HG02938 (cell line): ENCODE data around the gene FLT4.
"Not testable (repeated sequence)": the region's sequence is repeated elsewhere in the genome, so short reads cannot be mapped to it uniquely, and the experiment has no call there.

Source experiments
- ATAC-seq: cut with Tn5 transposase; IDR thresholded peaks from one replicate; pipeline ENCODE4 v1.9.1; 2021; ENCODE audit warnings: mild to moderate bottlenecking, moderate library complexity; ENCODE audit not compliant: unreplicated experiment

The FLT4 gene

DNA sequence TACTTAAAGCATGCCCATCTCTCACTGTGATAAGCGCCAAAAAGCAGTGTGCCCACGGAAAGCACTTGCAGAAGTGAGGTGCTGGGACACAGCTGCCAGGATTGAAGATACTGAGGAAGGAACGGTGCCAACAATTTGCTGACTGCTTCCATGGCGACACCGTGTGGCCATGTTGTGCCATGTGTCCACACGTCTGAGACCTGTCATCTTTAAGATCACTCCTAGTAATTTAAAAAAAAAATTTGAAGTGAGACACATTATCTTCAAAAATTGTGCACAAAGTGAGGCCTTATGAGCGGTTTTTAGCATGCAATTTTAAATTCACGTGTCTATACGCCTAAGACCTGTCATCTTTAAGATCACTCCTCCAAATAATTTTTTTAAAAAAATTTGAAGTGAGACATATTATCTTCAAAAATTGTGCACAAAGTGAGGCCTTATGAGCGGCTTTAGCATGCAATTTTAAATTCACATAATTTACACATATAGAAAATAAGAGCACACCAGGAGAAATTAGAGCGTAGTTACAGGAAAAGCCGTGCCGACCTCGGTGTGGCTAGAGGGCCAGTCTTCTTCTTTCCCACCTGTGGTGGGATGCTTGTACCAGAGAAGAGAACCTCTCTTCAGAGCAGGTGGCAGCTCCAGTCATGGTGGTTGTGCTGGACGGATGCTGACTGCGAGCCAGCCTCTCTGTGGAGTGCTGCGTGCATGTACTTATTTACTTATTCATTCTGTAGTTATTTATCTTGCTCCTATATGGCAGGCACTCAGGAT, 21.4 kb upstream of the FLT4 start:
- no peak for ATAC-seq

DNA sequence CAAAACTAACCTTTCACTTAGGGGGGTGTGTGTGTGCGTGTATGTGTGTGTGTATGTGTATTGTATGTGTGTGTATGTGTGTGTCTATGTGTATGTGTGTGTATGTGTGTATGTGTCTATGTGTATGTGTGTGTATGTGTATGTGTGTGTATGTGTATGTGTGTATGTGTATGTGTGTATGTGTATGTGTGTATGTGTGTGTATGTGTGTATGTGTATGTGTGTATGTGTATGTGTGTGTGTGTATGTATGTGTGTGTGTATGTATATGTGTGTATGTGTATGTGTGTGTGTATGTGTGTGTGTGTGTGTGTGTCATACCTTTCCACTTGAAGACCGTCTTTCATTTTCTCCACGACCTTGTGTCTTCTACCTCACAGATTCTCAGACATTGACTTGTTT, 20.8 kb upstream of the FLT4 start:
- no peak for ATAC-seq

DNA sequence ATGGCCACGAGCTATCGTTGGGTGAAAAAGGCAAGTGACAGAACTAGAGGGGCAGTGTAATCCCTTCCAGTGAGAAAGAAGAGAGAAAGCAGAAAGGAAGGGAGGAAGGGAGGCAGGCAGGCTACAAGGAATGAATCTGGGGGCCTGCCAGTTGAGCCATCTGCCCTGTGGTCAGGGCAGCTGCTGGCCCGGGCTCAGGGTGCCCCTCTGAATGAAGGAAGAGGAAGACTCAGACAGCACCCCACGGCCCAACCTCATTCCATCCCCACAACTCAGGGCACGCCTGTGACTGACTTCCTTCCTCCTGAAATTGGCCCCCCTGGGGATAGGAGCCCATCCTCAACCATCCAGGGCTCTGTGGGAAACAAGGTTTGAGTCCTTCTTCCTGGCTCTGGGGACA, 20.3 kb upstream of the FLT4 start:
- no peak for ATAC-seq

DNA sequence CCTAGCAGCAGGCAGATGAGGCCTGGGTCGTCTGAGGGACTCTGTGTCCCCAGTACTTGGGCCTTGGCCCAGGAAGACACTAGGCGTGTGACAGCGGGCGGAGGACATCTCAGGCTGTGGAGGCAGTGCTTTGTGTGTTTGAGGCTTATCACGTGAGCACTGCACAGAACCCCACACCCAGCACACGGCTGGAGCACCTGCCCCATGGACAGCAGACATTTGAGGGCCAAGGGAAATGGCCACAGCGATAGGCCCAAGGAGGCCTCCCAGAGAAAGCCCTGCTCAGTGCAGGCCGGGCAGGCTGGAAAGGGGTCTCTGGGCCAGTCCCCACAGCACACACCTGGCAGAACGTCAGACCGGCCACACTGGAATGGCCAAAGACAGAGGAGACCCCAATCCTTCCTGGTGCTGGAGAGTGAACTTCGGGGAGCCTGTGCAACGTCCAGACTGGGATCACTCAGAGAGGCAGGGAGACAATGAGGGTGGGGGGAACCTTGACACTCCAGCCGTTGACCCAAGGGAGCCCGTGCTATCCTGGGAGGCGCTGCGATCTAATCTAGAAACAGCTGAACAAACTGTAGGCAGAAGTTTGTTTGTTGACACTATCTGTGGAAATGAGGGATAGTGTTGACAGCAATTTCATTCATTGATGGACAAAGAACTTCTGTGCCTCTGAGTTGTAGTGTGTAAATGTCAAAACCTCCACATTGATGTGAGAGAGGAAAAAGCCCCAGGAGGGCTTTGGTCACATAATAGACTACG, 19.6 kb upstream of the FLT4 start:
- no peak for ATAC-seq

DNA sequence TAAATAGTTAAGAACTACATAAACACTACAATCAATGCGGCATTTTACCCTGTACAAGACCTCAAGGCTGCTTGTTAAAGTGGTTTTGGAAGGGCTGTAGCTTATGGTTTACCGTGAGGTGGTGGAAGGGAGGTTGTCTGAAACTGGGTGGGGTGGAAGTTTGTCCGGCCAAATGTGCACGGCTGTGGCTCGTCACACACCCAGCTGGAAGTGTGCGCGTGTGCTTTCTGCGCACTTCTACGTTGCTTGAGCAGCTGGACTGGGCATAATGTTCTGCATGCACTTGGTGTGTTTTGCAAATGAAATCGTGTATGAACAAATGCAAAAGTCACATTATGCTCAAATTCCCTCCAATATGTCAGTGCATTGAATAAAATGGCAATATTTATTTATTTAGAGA, 17.4 kb upstream of the FLT4 start:
- ATAC-seq: no peak

DNA sequence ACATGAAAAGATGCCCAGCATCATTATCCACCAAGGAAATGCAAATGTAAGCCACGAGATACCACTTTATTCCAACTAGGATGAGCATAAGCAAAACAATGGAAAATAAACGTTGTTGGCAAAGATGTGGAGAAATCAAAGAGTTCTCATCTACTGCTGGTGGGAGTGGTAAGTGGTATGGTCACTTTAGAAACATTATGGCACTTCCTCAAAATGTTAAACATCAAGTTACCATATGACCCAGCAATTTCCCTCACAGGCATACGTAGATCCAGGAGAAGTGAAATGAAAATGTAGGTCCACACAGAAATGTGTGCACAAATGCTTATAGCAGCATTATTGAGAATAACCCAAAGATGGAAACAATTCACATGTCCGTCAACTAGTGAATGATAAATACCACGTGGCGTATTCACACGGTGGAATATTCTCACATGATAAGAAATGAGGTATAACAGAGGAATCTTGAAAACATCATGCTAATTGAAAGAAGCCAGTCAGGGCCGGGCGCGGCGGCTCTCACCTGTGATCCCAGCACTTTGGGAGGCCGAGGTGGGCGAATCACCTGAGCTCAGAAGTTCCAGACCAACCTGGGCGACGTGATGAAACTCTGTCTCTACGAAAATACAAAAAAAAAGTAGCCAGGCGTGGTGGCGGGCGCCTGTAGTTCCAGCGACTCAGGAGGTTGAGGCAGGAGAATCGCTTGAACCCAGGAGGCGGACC, 16.4 kb upstream of the FLT4 start:
- no peak for ATAC-seq

GRCh38 chr5:180658774-180659564, 9.6 kb upstream of the FLT4 start:
- no peak for ATAC-seq

GRCh38 chr5:180655243-180655642, 5.8 kb upstream of the FLT4 start:
- not testable (repeated sequence) for ATAC-seq

DNA sequence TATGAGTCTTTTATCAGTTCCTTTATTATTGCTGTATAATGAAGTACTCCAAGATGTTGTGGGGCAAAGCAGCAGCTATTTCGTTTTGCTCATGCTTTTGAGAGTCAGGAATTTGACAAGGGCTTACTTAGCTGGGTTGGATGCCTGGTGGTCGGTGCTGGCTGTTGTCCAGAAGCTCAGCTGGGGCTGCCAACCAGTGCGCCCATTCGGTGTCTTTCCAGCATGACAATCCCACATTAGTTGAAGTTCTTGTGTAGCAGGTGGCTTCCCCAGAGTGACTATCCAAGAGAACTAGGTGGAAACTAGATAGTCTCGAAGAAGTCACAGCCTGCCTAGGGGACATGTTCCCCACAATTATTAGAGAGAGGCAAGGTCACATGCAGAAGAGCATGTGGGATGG, 3.4 kb upstream of the FLT4 start:
- ATAC-seq: no peak

- ATAC-seq: no peak
Measured at GRCh38 chr5:180652346-180652745, 2.9 kb upstream of the FLT4 start.

DNA sequence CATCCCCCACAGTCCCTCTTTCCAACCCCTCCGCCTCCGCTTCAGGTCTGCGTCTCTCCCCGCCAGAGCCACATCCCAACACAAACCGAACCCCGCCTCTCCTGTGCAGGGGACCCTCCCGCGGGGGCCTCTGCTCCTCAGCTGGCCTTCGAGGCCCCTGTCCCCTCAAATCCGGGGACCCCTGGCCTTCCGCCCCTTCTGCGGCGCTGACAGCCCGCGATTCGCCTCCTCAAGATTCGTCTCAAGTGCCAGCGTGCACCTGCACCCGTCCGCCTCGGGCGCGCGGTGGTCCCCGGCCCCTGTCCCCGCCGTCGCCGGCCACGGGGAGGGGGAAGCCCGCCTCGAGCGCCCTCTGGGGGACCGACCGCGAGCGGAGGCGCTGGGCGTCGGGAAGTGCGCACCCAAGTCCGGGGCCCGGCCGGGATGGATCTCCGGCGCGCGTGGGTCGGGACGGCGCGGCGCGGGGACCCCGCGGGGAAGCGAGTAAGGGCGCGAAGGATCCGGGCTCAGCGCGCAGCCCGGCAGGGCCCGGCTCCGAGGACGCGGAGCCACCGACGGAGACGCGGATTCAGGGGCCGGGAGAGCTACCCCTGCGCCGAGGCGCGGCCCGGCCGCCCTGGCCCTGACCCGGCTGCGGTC, 623 bp downstream of the FLT4 start:
- ATAC-seq: no peak

GRCh38 chr5:180647941-180648500, 1.4 kb downstream of the FLT4 start:
- no peak for ATAC-seq

DNA sequence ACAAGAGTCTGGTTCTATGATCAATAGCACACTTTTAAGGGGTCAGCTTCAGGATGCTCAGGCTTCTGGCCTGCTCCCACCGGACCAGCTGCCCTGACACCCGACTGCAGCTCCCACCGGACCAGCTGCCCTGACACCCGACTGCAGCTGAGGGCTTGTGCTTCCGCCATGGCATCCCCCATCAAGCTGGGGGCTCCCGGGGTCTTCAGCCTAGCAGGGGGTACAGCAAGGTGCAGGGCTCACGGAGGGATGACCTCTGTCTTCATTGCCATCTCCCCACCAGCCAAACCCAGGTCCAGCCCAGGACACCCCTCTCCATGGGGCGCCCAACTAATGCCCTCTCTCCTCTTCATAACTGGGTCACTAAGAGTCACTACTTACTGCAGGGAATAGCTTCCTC, 1.9 kb downstream of the FLT4 start:
- no peak for ATAC-seq

DNA sequence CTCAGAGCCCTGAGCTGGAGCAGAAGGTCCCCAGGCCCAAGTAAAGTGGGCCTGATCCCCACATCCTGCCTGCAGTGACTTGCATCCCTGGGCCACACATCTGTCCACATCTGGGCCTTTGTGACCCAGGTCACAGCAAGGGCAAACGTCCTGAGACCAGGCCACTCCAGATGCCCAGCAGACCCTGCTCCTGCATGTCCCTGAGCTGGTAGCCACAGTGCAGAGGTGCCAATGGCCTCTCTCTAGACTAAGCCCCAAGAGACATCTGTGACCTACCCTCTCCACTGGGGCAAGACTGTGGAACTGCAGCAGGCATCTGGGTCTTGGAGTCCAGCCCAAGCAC, 2.5 kb downstream of the FLT4 start:
- no peak for ATAC-seq

DNA sequence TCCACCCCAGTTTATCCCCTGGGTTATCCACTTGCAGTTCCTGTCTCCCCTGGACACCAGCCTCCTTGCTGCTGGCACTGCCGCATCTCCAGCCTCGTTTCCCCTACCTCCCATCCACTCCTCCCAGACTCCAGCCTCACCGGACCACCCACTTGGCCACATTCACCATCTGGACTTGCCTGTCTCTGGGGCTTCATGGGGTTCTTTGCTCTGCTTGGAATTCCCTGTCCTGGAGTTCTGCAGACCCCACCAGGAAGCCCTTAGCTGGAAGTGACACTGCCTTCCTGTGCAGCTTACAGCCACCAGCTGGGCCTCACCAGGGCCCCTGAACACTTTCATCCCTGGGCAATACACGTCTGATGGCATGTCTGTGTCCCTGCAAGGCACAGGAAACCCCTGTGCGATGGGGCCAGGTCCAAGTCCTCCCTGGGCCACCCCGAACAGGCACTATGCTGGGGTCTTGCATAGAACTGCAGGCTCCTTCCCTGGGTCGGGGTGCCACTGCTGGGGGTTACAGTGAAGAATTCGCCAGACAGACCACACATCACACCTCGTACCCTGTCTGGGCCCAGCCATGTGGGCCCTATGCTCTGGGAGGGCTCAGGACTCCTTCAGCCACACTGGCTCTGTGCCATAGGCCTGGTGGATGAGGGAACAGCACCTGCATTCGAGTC, 3.0 kb downstream of the FLT4 start:
- no peak for ATAC-seq

GRCh38 chr5:180645274-180646204, 3.9 kb downstream of the FLT4 start:
- no peak for ATAC-seq

GRCh38 chr5:180644825-180645273, 4.6 kb downstream of the FLT4 start:
- no peak for ATAC-seq

DNA sequence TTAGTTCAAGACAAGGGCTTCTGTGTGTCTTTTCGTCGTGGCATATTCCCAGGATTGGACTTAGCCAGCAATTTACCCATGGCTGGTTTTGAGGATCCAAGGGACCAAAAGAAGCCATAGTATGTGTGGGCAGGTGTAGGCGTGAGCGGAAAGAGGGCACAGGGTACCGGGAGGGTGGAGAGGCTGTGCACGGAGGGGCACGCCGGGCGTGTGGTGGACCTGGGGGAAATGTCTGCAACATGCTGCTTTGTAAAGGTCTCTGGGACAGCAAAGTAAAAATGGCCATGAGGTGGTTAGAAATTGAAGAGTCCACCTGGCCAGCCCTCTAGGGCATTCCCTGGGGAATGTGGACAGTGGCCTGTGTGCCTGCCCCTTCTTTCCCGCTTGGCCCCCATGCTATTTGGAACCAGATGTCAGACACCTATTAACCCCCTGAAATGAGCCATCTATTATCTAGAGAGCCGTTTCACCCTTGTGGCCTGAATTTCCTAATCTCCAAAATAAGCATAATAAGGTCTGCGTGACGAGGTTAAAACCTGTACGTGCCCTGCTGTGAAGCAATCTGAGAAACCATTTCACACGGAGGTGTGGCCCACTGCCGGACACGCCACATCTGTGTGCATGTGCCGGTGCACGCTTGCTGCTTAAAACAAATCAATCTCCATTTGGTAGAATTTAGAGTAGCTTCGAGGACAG, 5.1 kb downstream of the FLT4 start:
- no peak for ATAC-seq
